ENCODE data around the gene ITPKA. TPM values are rescaled to one million over a fixed set of nuclear protein-coding genes. Genes with fewer than 3 reads are reported as not detected.

ITPKA gene
- total RNA-seq, 1 experiment from 2014 or later = 6.3 TPM

- no peak overlapping the region for H3K4me3 ChIP-seq (ENCODE audit: low read depth in 2 of 2, low read length in 2 of 2)
- H3K27ac ChIP-seq (ENCODE audit: low read length) = no peak overlapping the region
- POLR2A ChIA-PET = no interaction called here
- in situ Hi-C loops (cut with HindIII; ENCODE audit: low pct_unique_long_range_greater_than_20kb, low sequenced_read_pairs) = no loop called here
- no peak for TF ChIP-seq SIN3A (IDR thresholded peaks at IDR 0.05; ENCODE audit: borderline replicate concordance, insufficient read depth, low read depth, low read length)
- no peak for TF ChIP-seq TCF7L2 (IDR thresholded peaks at IDR 0.05; ENCODE audit: low read depth, low read length)
- TF ChIP-seq CTCF (IDR thresholded peaks at IDR 0.05) = no peak
- no peak for TF ChIP-seq POLR2AphosphoS5 (IDR thresholded peaks at IDR 0.05; ENCODE audit: low read depth, low read length)
- TF ChIP-seq REST (IDR thresholded peaks at IDR 0.05; ENCODE audit: insufficient read depth in 1 of 2, low read depth in 2 of 2, low read length in 1 of 2) = no peak
- CTCF ChIA-PET = no interaction called here
- no peaks in the 10 kb centered on the region for H3K4me1 ChIP-seq (ENCODE audit: control insufficient read depth, insufficient read depth, low read length)
- DNase-seq (ENCODE audit: low read depth, low spot score) = no peak
- ATAC-seq = no peak
- H3K36me3 ChIP-seq (ENCODE audit: control insufficient read depth, insufficient read depth, low read length) = peaks cover 4% of the 10 kb centered on the region
- intact Hi-C loops (cut with micrococcal nuclease; ENCODE audit: unreplicated experiment) = no loop called here
- no peaks in the 10 kb centered on the region for H3K9me3 ChIP-seq (ENCODE audit: control insufficient read depth, insufficient read depth, low read depth, low read length)
- H3K27me3 ChIP-seq (ENCODE audit: control insufficient read depth, insufficient read depth, low read length) = no peaks in the 10 kb centered on the region
- BruUV-seq (replicated peaks) = no TSS peak
Measured at GRCh38 chr15:41462084-41462795, 31.4 kb upstream of the ITPKA start.

DNA sequence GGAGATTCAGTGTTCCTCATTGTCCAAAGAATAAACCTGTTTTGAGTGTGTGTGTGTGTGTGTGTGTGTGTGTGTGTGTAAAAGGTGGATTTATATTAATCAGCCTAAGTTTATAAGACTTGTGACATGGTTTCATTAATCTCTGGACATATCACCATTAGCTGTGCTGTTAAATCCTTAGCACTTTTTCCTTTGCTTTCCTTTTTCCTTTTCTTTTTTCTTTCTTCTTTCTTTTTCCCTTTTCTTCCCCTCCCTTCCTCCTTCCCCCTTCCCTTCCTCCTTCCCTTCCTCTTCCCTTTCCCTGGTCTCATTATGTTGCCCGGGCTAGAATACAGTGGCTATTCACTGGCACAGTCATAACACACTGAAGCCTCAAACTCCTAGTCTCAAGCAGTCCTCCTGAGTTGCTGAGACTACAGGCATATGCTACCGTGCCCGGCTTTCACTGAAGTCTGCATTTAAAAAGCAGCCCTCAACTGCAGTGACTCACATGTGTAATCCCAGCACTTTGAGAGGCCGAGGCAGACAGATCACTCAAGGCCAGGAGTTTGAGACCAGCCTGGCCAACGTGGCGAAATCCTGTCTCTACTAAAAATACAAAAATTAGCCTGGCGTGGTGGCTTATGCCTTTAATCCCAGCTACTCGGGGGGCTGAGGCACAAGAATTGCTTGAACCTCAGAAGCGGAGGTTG is 28.6 kb upstream of the ITPKA start:
- ATAC-seq (no peak), DNase-seq (ENCODE audit: low read depth, low spot score) (no peak)
- ChIA-PET POLR2A (interaction anchor here (0.5 to 0.7 kb wide), 2 partner anchors 28 to 56 kb away, joined by 3 to 4 read pairs; no protein-coding TSS in a partner anchor), CTCF (interaction anchor here (1.2 kb wide), 1 partner anchor 139 kb away, joined by 6 read pairs; no protein-coding TSS in a partner anchor)
- intact Hi-C loops (cut with micrococcal nuclease; ENCODE audit: unreplicated experiment) = no loop called here
- BruUV-seq (replicated peaks) = no TSS peak
- H3K27me3 ChIP-seq (ENCODE audit: control insufficient read depth, insufficient read depth, low read length) = no peaks in the 10 kb centered on the region
- in situ Hi-C loops (cut with HindIII; ENCODE audit: low pct_unique_long_range_greater_than_20kb, low sequenced_read_pairs) = no loop called here
- no peak overlapping the region for H3K4me3 ChIP-seq (ENCODE audit: low read depth in 2 of 2, low read length in 2 of 2)
- TF ChIP-seq POLR2AphosphoS5 (IDR thresholded peaks at IDR 0.05; ENCODE audit: low read depth, low read length) (no peak), CTCF (IDR thresholded peaks at IDR 0.05) (no peak), REST (IDR thresholded peaks at IDR 0.05; ENCODE audit: insufficient read depth in 1 of 2, low read depth in 2 of 2, low read length in 1 of 2) (no peak), TCF7L2 (IDR thresholded peaks at IDR 0.05; ENCODE audit: low read depth, low read length) (no peak), SIN3A (IDR thresholded peaks at IDR 0.05; ENCODE audit: borderline replicate concordance, insufficient read depth, low read depth, low read length) (no peak)
- no peaks in the 10 kb centered on the region for H3K9me3 ChIP-seq (ENCODE audit: control insufficient read depth, insufficient read depth, low read depth, low read length)
- H3K4me1 ChIP-seq (ENCODE audit: control insufficient read depth, insufficient read depth, low read length) = no peaks in the 10 kb centered on the region
- H3K36me3 ChIP-seq (ENCODE audit: control insufficient read depth, insufficient read depth, low read length) = peaks cover 4% of the 10 kb centered on the region
- H3K27ac ChIP-seq (ENCODE audit: low read length) = no peak overlapping the region

All from Panc1 (cell line).